ENCODE results near the gene AARSD1.
"Not testable (repeated sequence)": the region's sequence is repeated elsewhere in the genome, so short reads cannot be mapped to it uniquely, and the experiment has no call there.

The AARSD1 gene

GRCh38 chr17:42964161-42964932 is at the start of gene AARSD1:
AARSD1 (minus strand) TSS chr17:42964454; CDS start chr17:42964440, 14 bp downstream.
- peak; percentile 80 for DNase-seq (ENCODE audit: low read depth)

GRCh38 chr17:43013296-43013695 is 49.0 kb upstream of the AARSD1 start:
- no peak for DNase-seq (ENCODE audit: low read depth)

GRCh38 chr17:43011728-43012472 is 47.6 kb upstream of the AARSD1 start:
- DNase-seq (ENCODE audit: low read depth) = no peak

- DNase-seq (ENCODE audit: low read depth) = no peak
Observed at GRCh38 chr17:43010667-43011308, 46.5 kb upstream of the AARSD1 start.

GRCh38 chr17:43006639-43007551 is 42.6 kb upstream of the AARSD1 start, which contains the start of gene IFI35:
IFI35 (plus strand) TSS chr17:43006784; CDS start chr17:43006948, 164 bp downstream.
- peak; percentile 75 for DNase-seq (ENCODE audit: low read depth)

GRCh38 chr17:43003542-43004172 is 39.4 kb upstream of the AARSD1 start:
- DNase-seq (ENCODE audit: low read depth) = no peak

GRCh38 chr17:43000894-43001293 is 36.6 kb upstream of the AARSD1 start:
- not testable (repeated sequence) for DNase-seq (ENCODE audit: low read depth)

- no peak for DNase-seq (ENCODE audit: low read depth)
Observed at GRCh38 chr17:42999003-42999525, 34.8 kb upstream of the AARSD1 start.

GRCh38 chr17:42997984-42998938 is 34.0 kb upstream of the AARSD1 start, which contains the start of gene RPL27:
RPL27 (plus strand) TSS chr17:42998419; CDS start chr17:42998751, 332 bp downstream.
- DNase-seq (ENCODE audit: low read depth) = peak; percentile 100

- no peak for DNase-seq (ENCODE audit: low read depth)
Observed at GRCh38 chr17:42997390-42997983, 33.2 kb upstream of the AARSD1 start.

GRCh38 chr17:42993913-42994312 is 29.7 kb upstream of the AARSD1 start:
- not testable (repeated sequence) for DNase-seq (ENCODE audit: low read depth)

GRCh38 chr17:42992872-42993271 is 28.6 kb upstream of the AARSD1 start:
- DNase-seq (ENCODE audit: low read depth) = no peak

- DNase-seq (ENCODE audit: low read depth) = no peak
Observed at GRCh38 chr17:42991471-42991870, 27.2 kb upstream of the AARSD1 start.

- DNase-seq (ENCODE audit: low read depth) = no peak
Observed at GRCh38 chr17:42989726-42990652, 25.7 kb upstream of the AARSD1 start.

GRCh38 chr17:42989141-42989540 is 24.9 kb upstream of the AARSD1 start:
- DNase-seq (ENCODE audit: low read depth) = no peak

- DNase-seq (ENCODE audit: low read depth) = no peak
Observed at GRCh38 chr17:42985225-42985624, 21.0 kb upstream of the AARSD1 start.

GRCh38 chr17:42982266-42982665 is 18.0 kb upstream of the AARSD1 start:
- no peak for DNase-seq (ENCODE audit: low read depth)
